OCI-LY7 (cell line): ENCODE measurements around the gene DYNLRB1. TPM values are rescaled to one million over a fixed set of nuclear protein-coding genes. Genes with fewer than 3 reads are reported as not detected.

Experiments used
- BruUV-seq: library from RNA; stranded (reverse); fragments of 400-500 nt; replicated peaks from 2 replicates; lab custom pipeline; 2021; lab: Mats Ljungman, UMichigan
- CTCF ChIA-PET: fragments of 300-600 bp; sonication (Branson Sonifier 250); formaldehyde crosslinking; loops from one replicate; lab custom pipeline; 2022; ENCODE audit warnings: antibody characterized with exemption; ENCODE audit not compliant: unreplicated experiment; lab: Charles Lee
- POLR2A ChIA-PET: fragments of 300-600 bp; sonication (Branson Sonifier 250); formaldehyde crosslinking; loops from one replicate; lab custom pipeline; 2022; ENCODE audit warnings: antibody characterized with exemption; lab: Charles Lee
- DNase-seq: peaks from one replicate; pipeline ENCODE4 v3.0.0-alpha.2; 2015; ENCODE audit warnings: low spot score
- H2AFZ ChIP-seq: fragments of 200-600 bp; sonication (generic), shearing (Covaris generic); 2 replicates; pipeline ENCODE4 v1.6.1; 2014; ENCODE audit warnings: mild to moderate bottlenecking, antibody characterized with exemption, low read length, moderate library complexity
- H3K27ac ChIP-seq: fragments of 200-600 bp; sonication (generic); 2 replicates; pipeline ENCODE4 v1.5.1; 2014; ENCODE audit warnings: mixed run types, low read depth, mild to moderate bottlenecking, moderate library complexity, low read length, inconsistent platforms; ENCODE audit not compliant: poor library complexity, severe bottlenecking
- H3K36me3 ChIP-seq: fragments of 200-600 bp; sonication (generic); 2 replicates; pipeline ENCODE4 v1.6.1; 2014; ENCODE audit warnings: mild to moderate bottlenecking, antibody characterized with exemption, low read length, moderate library complexity, mixed read lengths; ENCODE audit not compliant: insufficient read depth
- H3K4me1 ChIP-seq: fragments of 200-600 bp; sonication (generic); 2 replicates; pipeline ENCODE4 v1.5.1; 2014; ENCODE audit warnings: mild to moderate bottlenecking, low read length; ENCODE audit not compliant: insufficient read depth, poor library complexity, severe bottlenecking
- H3K4me2 ChIP-seq: fragments of 200-600 bp; sonication (generic); 2 replicates; pipeline ENCODE4 v1.6.1; 2014; ENCODE audit warnings: mild to moderate bottlenecking, low read length
- H3K4me3 ChIP-seq: fragments of 200-600 bp; sonication (generic); 2 replicates; pipeline ENCODE4 v1.5.1; 2014; ENCODE audit warnings: mild to moderate bottlenecking, low read depth, low read length; ENCODE audit not compliant: poor library complexity, severe bottlenecking
- H3K79me2 ChIP-seq: fragments of 200-600 bp; sonication (generic); 2 replicates; pipeline ENCODE4 v1.6.1; 2016; ENCODE audit warnings: low read depth, mild to moderate bottlenecking, low read length, moderate library complexity, mixed read lengths; ENCODE audit not compliant: insufficient read depth
- H3K9me2 ChIP-seq: fragments of 200-600 bp; sonication (generic); 2 replicates; pipeline ENCODE4 v1.6.1; 2016; ENCODE audit warnings: mild to moderate bottlenecking, low read length, mixed read lengths; ENCODE audit not compliant: insufficient read depth
- H3K9me3 ChIP-seq: fragments of 200-600 bp; sonication (generic); 2 replicates; pipeline ENCODE4 v1.6.1; 2014; ENCODE audit warnings: mild to moderate bottlenecking, mixed run types, low read length, mixed read lengths
- H4K20me1 ChIP-seq: fragments of 200-600 bp; sonication (generic); 2 replicates; pipeline ENCODE4 v1.6.1; 2014; ENCODE audit warnings: mild to moderate bottlenecking, antibody characterized with exemption, low read length, moderate library complexity, mixed read lengths; ENCODE audit not compliant: insufficient read depth
- CTCF ChIP-seq: fragments of 200-600 bp; sonication (generic); conservative IDR thresholded peaks from 2 replicates; pipeline ENCODE4 v1.5.1; 2014; ENCODE audit warnings: mild to moderate bottlenecking, antibody characterized with exemption, low read length, moderate library complexity, mixed read lengths
- EZH2phosphoT487 ChIP-seq: fragments of 200-600 bp; sonication (generic); IDR thresholded peaks from 2 replicates; pipeline ENCODE4 v1.6.1; 2018; ENCODE audit warnings: low read depth, borderline replicate concordance, mild to moderate bottlenecking, mixed run types, antibody characterized with exemption, low read length, moderate library complexity, mixed read lengths
- intact Hi-C: fragments of 100-400 bp; cut with micrococcal nuclease; formaldehyde crosslinking; loops from one replicate; pipeline ENCODE4 v1.10.0; 2022; ENCODE audit not compliant: unreplicated experiment
- total RNA-seq, 2 experiments: library from RNA; depleted of rRNA in 1 of 2; stranded (reverse); fragments of >200 nt in 1 of 2; shearing (Covaris generic) in 1 of 2; gene quantifications; 2 replicates each; pipeline ENCODE4 v1.2.3, GENCODE V29; 2014 to 2022

The DYNLRB1 gene
- total RNA-seq, 2 experiments from 2014 or later, result 94.2 to 128 TPM

- Histone ChIP-seq H3K4me3 (no peak overlapping the region), H2AFZ (no peak overlapping the region; the same call in 1 of the 2 replicates), H3K4me1 (no peaks in the 10 kb centered on the region), H4K20me1 (no peaks in the 10 kb centered on the region), H3K27ac (no peak overlapping the region), H3K4me2 (no peak overlapping the region; the same call in 1 of the 2 replicates), H3K9me2 (no peaks in the 10 kb centered on the region), H3K9me3 (no peaks in the 10 kb centered on the region), H3K79me2 (no peaks in the 10 kb centered on the region), H3K36me3 (no peaks in the 10 kb centered on the region; the same call in 1 of the 2 replicates)
- intact Hi-C loops, result no loop called here
- BruUV-seq, result no TSS peak
- no peak for TF ChIP-seq CTCF
- ChIA-PET CTCF (no interaction called here), POLR2A (no interaction called here)
- DNase-seq, result no peak
These were observed 41.7 kb downstream of the DYNLRB1 start for GRCh38 chr20:34557936-34558319.

GRCh38 chr20:34558320-34559218 lies 42.3 kb downstream of the DYNLRB1 start, which contains the start of gene MAP1LC3A:
Gene MAP1LC3A, plus strand, starts transcription at chr20:34558718. Its CDS starts 151 bp downstream, at chr20:34558869.
- CTCF ChIA-PET, result no interaction called here
- POLR2A ChIA-PET, result no interaction called here
- Histone ChIP-seq H3K9me3 (no peaks in the 10 kb centered on the region), H4K20me1 (no peaks in the 10 kb centered on the region), H2AFZ (no peak within 1 kb of the TSS; the same call in 1 of the 2 replicates), H3K36me3 (no peaks in the 10 kb centered on the region; the same call in 1 of the 2 replicates), H3K9me2 (no peaks in the 10 kb centered on the region), H3K4me3 (no peak within 1 kb of the TSS), H3K4me1 (no peaks in the 10 kb centered on the region), H3K4me2 (peak within 1 kb of the TSS; percentile 42; the same call in 1 of the 2 replicates), H3K27ac (no peak within 1 kb of the TSS), H3K79me2 (no peaks in the 10 kb centered on the region)
- intact Hi-C loops, result no loop called here
- TF ChIP-seq EZH2phosphoT487 (no peak), CTCF (no peak)
- no TSS peak for BruUV-seq
- DNase-seq, result no peak
